Measurements from ENCODE around the gene MASP2. TPM values are rescaled to one million over a fixed set of nuclear protein-coding genes. Genes with fewer than 3 reads are reported as not detected.

Gene MASP2
- polyA plus RNA-seq, 3 donors from 2014 or later: not detected

DNA sequence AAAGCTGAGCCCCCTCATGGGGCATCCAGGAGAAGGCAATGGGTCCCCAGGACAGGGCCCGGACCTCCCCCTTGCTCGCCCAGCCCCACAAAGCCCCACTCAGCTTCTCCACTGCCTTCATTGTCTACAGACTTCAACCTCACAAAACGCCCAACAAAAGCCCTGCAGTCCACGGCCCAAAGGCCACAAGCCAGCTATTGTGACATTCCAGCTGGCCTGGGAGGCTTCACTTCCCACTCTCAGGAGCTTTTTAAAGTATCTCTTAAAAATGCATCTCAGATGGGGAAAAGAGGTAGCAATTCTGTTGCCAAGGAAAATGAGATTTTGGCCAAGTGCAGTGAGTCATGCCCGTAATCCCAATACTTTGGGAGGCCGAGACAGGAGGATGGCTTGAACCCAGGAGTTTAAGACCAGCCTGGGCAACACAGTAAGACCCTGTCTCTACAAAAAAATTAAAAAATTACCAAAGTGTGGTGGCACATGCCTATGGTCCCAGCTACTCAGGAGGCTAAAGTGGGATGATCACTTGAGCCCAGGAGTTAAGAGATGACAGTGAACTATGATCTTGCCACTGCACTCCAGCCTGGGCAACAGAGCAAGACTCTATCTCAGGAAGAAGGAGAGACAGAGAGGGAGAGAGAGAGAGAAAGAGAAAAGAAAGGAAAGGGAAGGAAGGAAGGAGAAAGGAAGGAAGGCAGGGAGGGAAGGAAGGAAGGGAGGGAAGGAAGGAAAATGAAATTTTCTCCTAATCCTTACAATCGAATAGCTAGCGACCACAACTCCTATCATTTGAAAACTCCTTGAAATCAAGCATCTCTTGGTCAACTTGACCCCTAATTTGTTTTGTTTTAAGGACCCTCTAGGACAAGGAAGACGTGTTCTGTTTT is 66.0 kb downstream of the MASP2 start:
- Mint-ChIP-seq H3K27ac (no peak overlapping the region), H3K9me3 (no peaks in the 10 kb centered on the region), H3K4me3 (no peak overlapping the region), H3K27me3 (ENCODE audit: low read depth in 3 of 3) (peaks cover 5 to 10% (median 10%) of the 10 kb centered on the region in 3 donors), H3K4me1 (no peaks in the 10 kb centered on the region), H3K36me3 (peaks cover 0 to 4% (median 0%) of the 10 kb centered on the region in 3 donors)
- no peak for DNase-seq

DNA sequence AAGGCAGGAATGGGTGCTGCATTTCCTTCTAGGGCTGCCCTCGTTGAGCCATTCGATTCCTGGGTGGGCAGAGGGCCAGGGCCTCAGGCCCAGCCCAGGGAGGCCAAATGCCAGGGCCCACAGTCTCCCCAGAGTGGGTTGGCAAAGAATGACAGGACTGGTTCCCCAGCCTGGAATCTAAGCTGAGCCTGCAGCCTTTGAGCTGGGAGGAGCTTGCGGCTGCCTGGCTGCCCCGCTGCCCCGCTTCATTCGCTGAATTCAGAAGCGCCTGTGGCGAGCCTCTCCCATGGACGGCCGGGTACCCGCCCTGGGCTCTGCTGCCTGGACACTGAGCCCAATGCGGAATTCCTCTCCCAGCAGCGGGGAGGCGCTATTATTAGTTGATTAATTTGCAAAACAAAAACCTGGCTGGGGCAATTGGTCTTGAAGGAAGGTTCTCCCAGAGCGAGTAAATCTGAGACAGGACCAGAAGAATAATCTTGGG is 66.9 kb downstream of the MASP2 start:
- H3K4me1 Mint-ChIP-seq: no peaks in the 10 kb centered on the region
- peaks cover 5 to 10% (median 10%) of the 10 kb centered on the region in 3 donors for H3K27me3 Mint-ChIP-seq (ENCODE audit: low read depth in 3 of 3)
- no peaks in the 10 kb centered on the region for H3K9me3 Mint-ChIP-seq
- H3K36me3 Mint-ChIP-seq: no peaks in the 10 kb centered on the region
- H3K4me3 Mint-ChIP-seq: no peak overlapping the region
- H3K27ac Mint-ChIP-seq: no peak overlapping the region
- no peak for DNase-seq

DNA sequence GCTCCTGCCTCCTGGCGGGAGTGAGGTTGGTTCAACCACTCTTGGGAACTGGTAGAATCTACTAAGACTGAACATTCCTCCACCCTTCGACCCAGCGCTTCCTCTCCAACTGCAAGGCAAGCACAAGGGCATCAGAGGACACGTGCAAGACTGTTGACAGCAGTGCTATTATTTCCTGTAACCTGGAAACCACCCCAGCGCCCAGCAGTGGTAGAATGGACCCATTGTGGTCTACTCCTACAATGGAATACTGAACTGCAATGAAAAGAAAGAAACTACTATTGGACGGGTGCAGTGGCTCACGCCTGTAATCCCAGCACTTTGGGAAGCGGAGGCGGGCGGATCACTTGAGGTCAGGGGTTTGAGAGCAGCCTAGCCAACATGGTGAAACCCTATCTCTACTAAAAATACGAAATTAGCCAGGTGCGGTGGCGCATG is 67.5 kb downstream of the MASP2 start:
- H3K27me3 Mint-ChIP-seq (ENCODE audit: low read depth in 3 of 3): peaks cover 5 to 10% (median 10%) of the 10 kb centered on the region in 3 donors
- H3K4me1 Mint-ChIP-seq: no peaks in the 10 kb centered on the region
- DNase-seq: no peak
- H3K36me3 Mint-ChIP-seq: no peaks in the 10 kb centered on the region
- no peaks in the 10 kb centered on the region for H3K9me3 Mint-ChIP-seq
- H3K4me3 Mint-ChIP-seq: no peak overlapping the region
- H3K27ac Mint-ChIP-seq: no peak overlapping the region

DNA sequence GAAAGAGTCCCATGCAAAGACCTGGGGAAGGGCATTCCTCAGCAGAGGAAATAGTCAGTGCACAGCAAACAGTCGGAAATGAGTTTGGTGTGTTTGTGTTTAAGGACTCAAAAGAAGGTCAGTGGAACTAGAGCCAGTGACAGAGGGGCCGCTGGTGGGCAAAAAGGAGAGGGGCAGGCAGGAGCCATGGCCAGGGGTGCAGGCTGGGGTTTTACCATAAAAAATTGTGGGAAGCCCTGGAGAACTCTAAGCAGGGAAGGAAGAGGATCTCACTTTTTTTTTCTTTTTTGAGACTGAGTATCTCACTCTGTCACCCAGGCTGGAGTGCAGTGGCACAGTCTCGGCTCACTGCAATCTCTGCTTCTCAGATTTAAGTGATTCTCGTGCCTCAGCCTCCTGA is 68.3 kb downstream of the MASP2 start:
- no peak overlapping the region for H3K27ac Mint-ChIP-seq
- no peak for DNase-seq
- peaks cover 5 to 10% (median 8%) of the 10 kb centered on the region in 3 donors for H3K27me3 Mint-ChIP-seq (ENCODE audit: low read depth in 3 of 3)
- no peak overlapping the region for H3K4me3 Mint-ChIP-seq
- no peaks in the 10 kb centered on the region for H3K36me3 Mint-ChIP-seq
- no peaks in the 10 kb centered on the region for H3K9me3 Mint-ChIP-seq
- no peaks in the 10 kb centered on the region for H3K4me1 Mint-ChIP-seq

Other genes with a start within 250 kb of the MASP2 start
- gene TARDBP, start 34.6 kb downstream of the MASP2 start, polyA plus RNA-seq: 10 to 100 TPM; 43.1 to 80.9 (median 49.2) TPM
- 10 to 100 TPM; 50.6 to 70.3 (median 55.5) TPM for gene SRM, start 12.8 kb upstream of the MASP2 start, polyA plus RNA-seq
- 10 to 100 TPM; 25.4 to 49.1 (median 27.6) TPM for gene EXOSC10, start 52.6 kb upstream of the MASP2 start, polyA plus RNA-seq
- not detected for gene ANGPTL7, start 142.1 kb upstream of the MASP2 start, polyA plus RNA-seq
- 10 to 100 TPM in 1 of 3 donors, 1 to 10 TPM in 2; 1.7 to 10.1 (median 3.8) TPM for gene MTOR, start 215.3 kb upstream of the MASP2 start, polyA plus RNA-seq
- 10 to 100 TPM; 17.9 to 29.6 (median 28.5) TPM for gene UBIAD1, start 226.0 kb upstream of the MASP2 start, polyA plus RNA-seq

Data from immature natural killer cell (primary cell).